NCI-H1436 (cell line): ENCODE results near the gene HEMGN.

Experiments used
- DNase-seq: peaks from one replicate; lab custom pipeline; 2025; lab: John Stamatoyannopoulos, UW

The HEMGN gene

DNA sequence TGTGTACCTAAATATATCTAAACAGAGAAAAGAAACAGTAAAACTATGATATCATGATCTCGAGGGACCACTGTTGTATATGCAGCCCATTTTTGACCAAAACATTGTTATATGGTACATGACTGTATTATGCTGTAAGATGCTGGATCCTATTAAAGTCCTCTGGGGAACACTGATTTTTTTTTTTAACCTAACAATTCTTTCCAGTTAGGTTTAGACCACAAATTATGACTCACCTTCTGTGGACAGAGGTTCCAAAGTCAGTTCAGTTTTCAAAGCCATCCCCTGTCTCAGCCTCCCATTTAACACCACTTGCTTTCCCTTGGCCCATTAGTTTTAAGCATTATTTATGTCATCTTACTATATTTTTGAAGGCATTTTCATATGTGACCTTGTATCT is 42.8 kb downstream of the HEMGN start:
- no peak for DNase-seq

DNA sequence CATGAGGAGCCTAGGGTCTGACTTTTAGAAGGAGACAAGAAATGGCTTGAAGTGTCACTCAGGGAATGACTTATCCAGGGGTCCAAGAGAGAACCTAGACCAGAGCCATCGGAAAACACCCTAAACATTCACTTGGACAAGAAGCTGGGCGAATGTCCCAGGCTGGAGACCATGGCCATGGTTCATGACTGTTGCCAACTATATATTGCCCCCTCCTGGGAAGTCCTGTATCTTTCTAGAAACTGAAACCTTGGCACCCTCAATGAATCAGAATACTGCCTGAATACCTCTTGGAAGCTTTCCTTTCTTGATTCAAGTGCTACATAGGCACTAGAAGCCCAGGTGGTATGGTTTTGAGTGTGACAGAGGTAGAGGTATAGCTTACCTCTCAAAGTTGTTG is 45.6 kb downstream of the HEMGN start:
- DNase-seq, result no peak

DNA sequence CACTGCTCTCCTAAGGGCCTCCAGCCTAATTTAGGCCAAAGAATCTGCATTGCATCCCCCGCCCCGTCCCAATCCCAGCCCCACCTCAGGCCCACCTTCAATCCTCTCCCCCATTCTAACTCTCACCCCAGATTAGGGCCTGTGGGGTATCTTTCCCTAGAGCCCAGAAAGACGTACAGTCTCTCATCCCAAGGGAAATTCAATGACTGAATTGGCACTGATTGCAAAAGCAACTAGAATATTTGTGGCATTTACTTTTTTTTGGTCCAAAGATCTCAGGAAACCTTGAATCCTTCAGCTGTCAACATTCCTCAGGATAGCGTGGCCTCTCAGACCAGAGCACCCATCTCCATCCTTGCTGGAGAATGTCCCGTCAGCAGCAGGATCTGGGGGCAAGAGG is 46.2 kb downstream of the HEMGN start:
- DNase-seq, result no peak

DNA sequence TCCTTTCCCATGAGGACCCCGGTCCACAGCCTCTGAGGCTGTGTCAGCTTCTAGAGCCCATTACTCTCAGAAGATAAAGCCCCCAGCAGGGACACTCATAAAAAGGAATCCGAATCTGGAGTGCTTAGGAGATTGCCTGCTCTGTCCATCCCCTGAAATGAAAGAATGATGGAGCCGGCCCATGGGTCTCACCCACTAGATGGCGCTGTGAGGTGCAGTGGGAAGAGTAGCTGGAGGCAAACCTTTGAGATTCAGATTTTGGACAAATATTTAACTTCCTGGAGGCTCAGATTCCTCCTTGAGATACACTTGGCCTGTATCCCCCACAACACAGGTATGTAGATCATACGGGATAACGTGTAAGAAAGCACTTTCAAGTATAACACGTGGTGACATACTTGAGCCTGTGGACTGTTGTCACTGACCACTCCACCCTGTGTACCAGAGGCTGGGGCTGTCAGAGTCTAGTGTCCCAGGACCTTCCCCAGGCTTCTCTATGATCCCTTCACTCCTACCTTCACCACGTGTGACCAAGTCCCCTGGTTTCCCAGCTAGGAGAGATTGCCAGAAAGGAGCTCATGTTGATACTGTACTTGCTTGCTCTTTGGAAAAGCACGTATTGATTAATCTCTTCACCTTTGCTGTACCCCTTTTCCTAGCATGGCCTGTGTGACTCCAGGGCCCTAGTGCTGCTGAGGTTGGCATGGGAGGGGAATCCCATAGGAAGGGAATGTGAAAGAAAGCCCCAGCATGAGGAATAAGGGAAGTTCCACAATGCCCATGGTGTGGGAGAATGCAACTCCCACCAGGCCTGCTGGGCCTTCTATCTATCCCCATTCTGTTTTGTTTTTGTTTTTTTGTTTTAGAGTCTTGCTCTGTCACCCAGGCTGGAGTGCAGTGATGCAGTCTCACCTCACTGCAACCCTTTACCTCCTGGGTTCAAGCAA is 47.8 kb downstream of the HEMGN start:
- DNase-seq, result no peak

DNA sequence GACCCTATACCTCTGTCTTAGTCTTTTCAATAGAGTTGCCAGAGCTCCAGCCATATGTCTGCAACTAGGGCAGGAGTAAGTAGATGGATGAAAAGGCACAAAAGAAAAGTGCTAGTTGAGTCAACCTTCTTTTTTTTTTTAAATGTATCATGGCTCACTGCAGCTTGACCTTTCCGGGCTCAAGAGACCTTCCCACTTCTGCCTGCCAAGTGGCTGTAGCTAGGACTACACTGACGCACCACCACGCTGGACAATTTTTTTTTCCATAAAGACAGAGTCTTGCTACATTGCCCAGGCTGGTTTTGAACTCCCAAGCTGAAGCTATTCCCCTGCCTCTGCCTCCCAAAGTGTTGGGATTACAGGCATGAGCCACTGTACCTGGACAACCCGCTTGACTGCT is 57.6 kb downstream of the HEMGN start:
- no peak for DNase-seq
